WERI-Rb-1 (cell line): ENCODE results near the gene ABCG4.
A peak's percentile ranks its signal among the peaks of the same experiment; 100 is the strongest.

Source experiments
- DNase-seq: peaks from one replicate; pipeline ENCODE4 v3.0.0-alpha.2; 2020
- H3K27ac ChIP-seq: fragments of 250-450 bp; sonication (Bioruptor Pico); 2 replicates; pipeline ENCODE4 v1.5.1; 2020; ENCODE audit warnings: mild to moderate bottlenecking, moderate library complexity
- H3K27me3 ChIP-seq: fragments of 250-450 bp; sonication (Bioruptor Pico); 2 replicates; pipeline ENCODE4 v1.5.1; 2021; ENCODE audit warnings: mild to moderate bottlenecking, low read depth, moderate library complexity; ENCODE audit not compliant: insufficient read depth, severe bottlenecking
- H3K36me3 ChIP-seq: fragments of 250-450 bp; sonication (Bioruptor Pico); 2 replicates; pipeline ENCODE4 v1.5.1; 2020; ENCODE audit warnings: mild to moderate bottlenecking, moderate library complexity
- H3K4me3 ChIP-seq: 2 replicates; pipeline ENCODE4 v1.5.1; 2011; ENCODE audit warnings: low read depth, mild to moderate bottlenecking, control low read depth, low read length
- H3K9me3 ChIP-seq: fragments of 250-450 bp; sonication (Bioruptor Pico); 2 replicates; pipeline ENCODE4 v1.5.1; 2021; ENCODE audit warnings: mild to moderate bottlenecking, moderate library complexity; ENCODE audit not compliant: severe bottlenecking
- CTCF ChIP-seq: IDR thresholded peaks from 2 replicates; pipeline ENCODE4 v1.5.1; 2011; ENCODE audit warnings: low read depth, mild to moderate bottlenecking, control low read depth, inconsistent platforms, low read length

The ABCG4 gene

GRCh38 chr11:119147604-119148333 is 1.1 kb upstream of the ABCG4 start:
- no peak overlapping the region; the same call in 1 of the 2 replicates for H3K4me3 ChIP-seq
- DNase-seq = peak; percentile 84
- no peaks in the 10 kb centered on the region for H3K27me3 ChIP-seq
- no peak for TF ChIP-seq CTCF
- peak overlapping the region; percentile 77 for H3K27ac ChIP-seq
- H3K9me3 ChIP-seq = no peaks in the 10 kb centered on the region
- peaks cover 10% of the 10 kb centered on the region for H3K36me3 ChIP-seq

- peak overlapping the region; percentile 77 for H3K27ac ChIP-seq
- DNase-seq = peak; percentile 36
- TF ChIP-seq CTCF = no peak
- H3K4me3 ChIP-seq = peak overlapping the region; percentile 67
- H3K27me3 ChIP-seq = no peaks in the 10 kb centered on the region
- no peaks in the 10 kb centered on the region for H3K9me3 ChIP-seq
- H3K36me3 ChIP-seq = peaks cover 10% of the 10 kb centered on the region
These were observed 183 bp upstream of the ABCG4 start for GRCh38 chr11:119148720-119149017.

- Histone ChIP-seq H3K27ac (peak overlapping the region; percentile 77), H3K4me3 (peak overlapping the region; percentile 67), H3K36me3 (peaks cover 13% of the 10 kb centered on the region), H3K27me3 (no peaks in the 10 kb centered on the region), H3K9me3 (no peaks in the 10 kb centered on the region)
- TF ChIP-seq CTCF = no peak
- DNase-seq = no peak
These were observed 979 bp downstream of the ABCG4 start for GRCh38 chr11:119149786-119150275.

GRCh38 chr11:119152043-119152442 is 3.2 kb downstream of the ABCG4 start:
- Histone ChIP-seq H3K27ac (no peak overlapping the region), H3K36me3 (peaks cover 19% of the 10 kb centered on the region), H3K27me3 (no peaks in the 10 kb centered on the region), H3K9me3 (no peaks in the 10 kb centered on the region), H3K4me3 (no peak overlapping the region)
- TF ChIP-seq CTCF = no peak
- no peak for DNase-seq

- no peak for DNase-seq
- Histone ChIP-seq H3K27me3 (no peaks in the 10 kb centered on the region), H3K27ac (no peak overlapping the region), H3K36me3 (peaks cover 19% of the 10 kb centered on the region), H3K9me3 (no peaks in the 10 kb centered on the region), H3K4me3 (no peak overlapping the region)
- TF ChIP-seq CTCF = no peak
These were observed 3.8 kb downstream of the ABCG4 start for GRCh38 chr11:119152604-119153003.
